Measurements from ENCODE around the gene FUT8. TPM values are rescaled to one million over a fixed set of nuclear protein-coding genes. Genes with fewer than 3 reads are reported as not detected.
"Not testable (repeated sequence)": the region's sequence is repeated elsewhere in the genome, so short reads cannot be mapped to it uniquely, and the experiment has no call there.

FUT8 gene
- total RNA-seq, 1 donor from 2014 or later: 12.9 TPM

GRCh38 chr14:65696801-65697200 lies 284.3 kb downstream of the FUT8 start:
- no peaks in the 10 kb centered on the region for H3K36me3 ChIP-seq
- H3K27me3 ChIP-seq: no peaks in the 10 kb centered on the region
- H3K27ac ChIP-seq: no peak overlapping the region
- no peaks in the 10 kb centered on the region for H3K4me1 ChIP-seq
- H3K4me3 ChIP-seq: no peak overlapping the region
- intact Hi-C loops (cut with DNase I): no loop called here
- H3K9me3 ChIP-seq: peaks cover 0 to 5% of the 10 kb centered on the region in 2 donors
- TF ChIP-seq CTCF (IDR thresholded peaks at IDR 0.05): no peak
- no peak for DNase-seq (ENCODE audit: low spot score in 2 of 2)

GRCh38 chr14:65703521-65703920 lies 291.0 kb downstream of the FUT8 start:
- H3K36me3 ChIP-seq: no peaks in the 10 kb centered on the region
- H3K4me1 ChIP-seq: no peaks in the 10 kb centered on the region
- H3K9me3 ChIP-seq: peaks cover 0 to 10% of the 10 kb centered on the region in 2 donors
- TF ChIP-seq CTCF (IDR thresholded peaks at IDR 0.05): no peak
- H3K27me3 ChIP-seq: no peaks in the 10 kb centered on the region
- no peak overlapping the region for H3K27ac ChIP-seq
- no peak for DNase-seq (ENCODE audit: low spot score in 2 of 2)
- intact Hi-C loops (cut with DNase I): no loop called here
- no peak overlapping the region for H3K4me3 ChIP-seq

GRCh38 chr14:65703996-65704395 lies 291.5 kb downstream of the FUT8 start:
- Histone ChIP-seq H3K4me1 (no peaks in the 10 kb centered on the region), H3K9me3 (peaks cover 0 to 10% of the 10 kb centered on the region in 2 donors), H3K4me3 (no peak overlapping the region), H3K36me3 (no peaks in the 10 kb centered on the region), H3K27me3 (no peaks in the 10 kb centered on the region), H3K27ac (no peak overlapping the region)
- TF ChIP-seq CTCF (IDR thresholded peaks at IDR 0.05): no peak
- intact Hi-C loops (cut with DNase I): no loop called here
- DNase-seq (ENCODE audit: low spot score in 2 of 2): no peak

- Histone ChIP-seq H3K27me3 (no peaks in the 10 kb centered on the region), H3K4me3 (no peak overlapping the region), H3K9me3 (peaks cover 0 to 10% of the 10 kb centered on the region in 2 donors), H3K27ac (no peak overlapping the region), H3K36me3 (no peaks in the 10 kb centered on the region), H3K4me1 (no peaks in the 10 kb centered on the region)
- intact Hi-C loops (cut with DNase I): no loop called here
- no peak for TF ChIP-seq CTCF (IDR thresholded peaks at IDR 0.05)
- no peak for DNase-seq (ENCODE audit: low spot score in 2 of 2)
These were observed 291.9 kb downstream of the FUT8 start for GRCh38 chr14:65704437-65704836.

GRCh38 chr14:65704850-65705249 lies 292.3 kb downstream of the FUT8 start:
- TF ChIP-seq CTCF (IDR thresholded peaks at IDR 0.05): no peak
- peaks cover 0 to 10% of the 10 kb centered on the region in 2 donors for H3K9me3 ChIP-seq
- no peaks in the 10 kb centered on the region for H3K4me1 ChIP-seq
- H3K27ac ChIP-seq: peak overlapping the region in 1 of 2 donors; percentile 32
- H3K36me3 ChIP-seq: no peaks in the 10 kb centered on the region
- DNase-seq (ENCODE audit: low spot score in 2 of 2): no peak
- intact Hi-C loops (cut with DNase I): no loop called here
- no peaks in the 10 kb centered on the region for H3K27me3 ChIP-seq
- no peak overlapping the region for H3K4me3 ChIP-seq

GRCh38 chr14:65709576-65709975 lies 297.0 kb downstream of the FUT8 start:
- Histone ChIP-seq H3K27me3 (no peaks in the 10 kb centered on the region), H3K36me3 (no peaks in the 10 kb centered on the region), H3K27ac (no peak overlapping the region), H3K4me3 (no peak overlapping the region), H3K4me1 (no peaks in the 10 kb centered on the region), H3K9me3 (peaks cover 5 to 12% of the 10 kb centered on the region in 2 donors)
- TF ChIP-seq CTCF (IDR thresholded peaks at IDR 0.05): no peak
- intact Hi-C loops (cut with DNase I): no loop called here
- no peak for DNase-seq (ENCODE audit: low spot score in 2 of 2)

- DNase-seq (ENCODE audit: low spot score in 2 of 2); H3K4me3 ChIP-seq; H3K4me1 ChIP-seq; H3K27me3 ChIP-seq; intact Hi-C loops (cut with DNase I); H3K36me3 ChIP-seq; H3K27ac ChIP-seq: not testable (repeated sequence)
- H3K9me3 ChIP-seq: peaks cover 5 to 12% of the 10 kb centered on the region in 2 donors
These were observed 304.3 kb downstream of the FUT8 start for GRCh38 chr14:65716813-65717212.

GRCh38 chr14:65717384-65717915 lies 304.9 kb downstream of the FUT8 start:
- intact Hi-C loops (cut with DNase I); DNase-seq (ENCODE audit: low spot score in 2 of 2); H3K27me3 ChIP-seq; H3K4me3 ChIP-seq; H3K27ac ChIP-seq; H3K4me1 ChIP-seq; H3K36me3 ChIP-seq: not testable (repeated sequence)
- H3K9me3 ChIP-seq: peaks cover 5 to 12% of the 10 kb centered on the region in 2 donors
